HepG2 (cell line): Measurements from ENCODE around the gene CD81. TPM values are rescaled to one million over a fixed set of nuclear protein-coding genes. Genes with fewer than 3 reads are reported as not detected.

Experiments used
- ADNP ChIP-seq: sonication (generic); formaldehyde crosslinking; IDR thresholded peaks from 2 replicates; pipeline ENCODE4 v1.4.0; 2020; ENCODE audit warnings: missing genetic modification reagents
- GABPA ChIP-seq, 2 experiments: IDR thresholded peaks; 2 replicates each; pipeline ENCODE4 v1.6.1; 2011 to 2016; ENCODE audit warnings: low read depth in 2 of 2, low read length in 1 of 2, missing biosample characterization in 1 of 2, missing genetic modification characterization in 1 of 2
- RBM22 ChIP-seq: fragments of 200-400 bp; formaldehyde crosslinking; optimal IDR thresholded peaks from 2 replicates; pipeline ENCODE3; 2017; ENCODE audit warnings: mild to moderate bottlenecking, low read length, moderate library complexity
- THAP11 ChIP-seq: IDR thresholded peaks from 2 replicates; pipeline ENCODE4 v1.6.1; 2016; ENCODE audit warnings: missing biosample characterization, missing genetic modification reagents
- ZFY ChIP-seq: sonication (generic); formaldehyde crosslinking; IDR thresholded peaks from 2 replicates; pipeline ENCODE4 v1.4.0; 2020; ENCODE audit warnings: missing genetic modification reagents
- ZNF143 ChIP-seq: sonication (generic); formaldehyde crosslinking; IDR thresholded peaks from 2 replicates; pipeline ENCODE4 v1.4.0; 2020; ENCODE audit warnings: missing genetic modification reagents
- ZNF329 ChIP-seq: sonication (generic); formaldehyde crosslinking; IDR thresholded peaks from 2 replicates; pipeline ENCODE4 v1.9.0; 2021; ENCODE audit warnings: low read depth, mild to moderate bottlenecking, missing genetic modification reagents
- ZNF501 ChIP-seq: sonication (generic); formaldehyde crosslinking; IDR thresholded peaks from 2 replicates; pipeline ENCODE4 v1.5.1; 2020; ENCODE audit warnings: mild to moderate bottlenecking, moderate library complexity, missing genetic modification reagents
- ZNF629 ChIP-seq: sonication (generic); formaldehyde crosslinking; conservative IDR thresholded peaks from 2 replicates; pipeline ENCODE4 v1.5.0; 2020; ENCODE audit warnings: missing genetic modification reagents
- ZNF724P ChIP-seq: sonication (generic); formaldehyde crosslinking; IDR thresholded peaks from 2 replicates; pipeline ENCODE4 v1.8.0; 2022; ENCODE audit warnings: missing genetic modification reagents, borderline replicate concordance
- polyA plus RNA-seq, 8 experiments: library from polyadenylated mRNA; depleted of rRNA in 3 of 8; stranded (reverse) in 7 of 8; unstranded in 1 of 8; fragments of >200 nt; fragmentation: Illumina TruSeq in 4 of 8; extraction: Trizol in 4 of 8; gene quantifications; 2 replicates each; pipeline versions ENCODE4 v1.2.1 to v1.2.3, GENCODE V29; 2011 to 2016; ENCODE audit warnings: low read depth in 4 of 8, missing spikeins in 1 of 8, mixed read lengths in 1 of 8; ENCODE audit not compliant: insufficient read depth in 1 of 8
- total RNA-seq, 5 experiments: library from RNA; depleted of rRNA; stranded (reverse); fragments of >200 nt; fragmentation: Illumina TruSeq; extraction: Trizol; gene quantifications; 2 replicates each; pipeline ENCODE4 v1.2.3, GENCODE V29; 2016; ENCODE audit warnings: low read depth in 1 of 5
- TF ChIP-seq, protein P1 (sequence below): sonication (generic); formaldehyde crosslinking; IDR thresholded peaks from 2 replicates; pipeline ENCODE4 v1.5.1; 2020; ENCODE audit warnings: mild to moderate bottlenecking, missing genetic modification reagents, moderate library complexity
- TF ChIP-seq, protein P2 (sequence below): sonication (generic); formaldehyde crosslinking; IDR thresholded peaks from 2 replicates; pipeline ENCODE4 v1.4.0; 2020; ENCODE audit warnings: missing genetic modification reagents
- TF ChIP-seq, protein P3 (sequence below): sonication (generic); formaldehyde crosslinking; IDR thresholded peaks from 2 replicates; pipeline ENCODE4 v1.5.1; 2020; ENCODE audit warnings: missing genetic modification reagents, mild to moderate bottlenecking, borderline replicate concordance
- TF ChIP-seq, protein P4 (sequence below): IDR thresholded peaks from 2 replicates; pipeline ENCODE4 v1.6.1; 2018; ENCODE audit warnings: missing genetic modification reagents, mild to moderate bottlenecking, missing compliant biosample characterization
- TF ChIP-seq, protein P5 (sequence below): sonication (generic); formaldehyde crosslinking; IDR thresholded peaks from 2 replicates; pipeline ENCODE4 v1.4.0; 2020; ENCODE audit warnings: missing genetic modification reagents

The CD81 gene
- total and polyA plus RNA-seq, 2 of the 13 experiments (the other 11 are each of a cell fraction or from before 2014, with no cell fraction given), result not detected

DNA sequence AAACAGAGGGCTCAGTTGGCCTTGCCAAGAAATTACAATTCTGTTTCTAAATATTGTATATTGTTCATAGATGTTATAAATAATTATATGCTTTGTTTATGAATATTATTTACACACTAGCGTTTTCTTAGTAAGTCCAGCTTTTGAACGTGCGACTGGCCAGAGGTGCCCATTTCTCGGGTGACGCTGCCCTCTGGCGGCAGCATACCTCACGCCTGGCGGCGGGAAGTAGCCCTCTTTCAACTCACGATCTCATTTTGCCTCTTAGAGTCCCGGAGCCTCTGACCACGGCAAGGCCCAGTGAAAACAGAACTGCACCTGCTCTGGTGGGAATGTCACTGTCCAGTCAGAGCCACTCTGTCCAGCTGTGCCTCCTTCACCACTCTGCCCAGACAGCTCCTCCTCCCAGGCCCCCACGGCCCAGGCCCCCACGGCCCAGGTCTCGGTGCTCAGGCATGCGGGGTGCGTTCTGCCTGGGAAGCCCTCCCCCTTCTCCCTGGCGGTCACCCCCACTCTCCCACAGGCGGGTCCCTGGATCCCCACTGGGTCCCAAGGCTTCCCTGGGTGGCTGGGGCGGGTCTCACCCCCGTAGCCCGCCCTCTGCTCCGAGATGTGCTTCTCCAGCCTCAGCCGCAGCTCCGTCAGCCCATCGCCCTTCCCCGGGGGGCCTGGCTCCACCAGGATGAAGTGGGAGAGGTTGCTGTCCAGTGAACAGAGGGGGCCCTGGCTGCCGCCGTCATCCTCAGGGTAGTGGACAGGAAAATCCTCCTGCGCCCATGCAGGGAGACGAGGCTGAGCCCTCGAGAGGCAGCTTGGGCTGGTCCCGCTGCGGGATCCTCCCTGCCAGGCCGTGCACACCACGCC lies 42.8 kb downstream of the CD81 start (continued):
- TF ChIP-seq, protein P1, sequence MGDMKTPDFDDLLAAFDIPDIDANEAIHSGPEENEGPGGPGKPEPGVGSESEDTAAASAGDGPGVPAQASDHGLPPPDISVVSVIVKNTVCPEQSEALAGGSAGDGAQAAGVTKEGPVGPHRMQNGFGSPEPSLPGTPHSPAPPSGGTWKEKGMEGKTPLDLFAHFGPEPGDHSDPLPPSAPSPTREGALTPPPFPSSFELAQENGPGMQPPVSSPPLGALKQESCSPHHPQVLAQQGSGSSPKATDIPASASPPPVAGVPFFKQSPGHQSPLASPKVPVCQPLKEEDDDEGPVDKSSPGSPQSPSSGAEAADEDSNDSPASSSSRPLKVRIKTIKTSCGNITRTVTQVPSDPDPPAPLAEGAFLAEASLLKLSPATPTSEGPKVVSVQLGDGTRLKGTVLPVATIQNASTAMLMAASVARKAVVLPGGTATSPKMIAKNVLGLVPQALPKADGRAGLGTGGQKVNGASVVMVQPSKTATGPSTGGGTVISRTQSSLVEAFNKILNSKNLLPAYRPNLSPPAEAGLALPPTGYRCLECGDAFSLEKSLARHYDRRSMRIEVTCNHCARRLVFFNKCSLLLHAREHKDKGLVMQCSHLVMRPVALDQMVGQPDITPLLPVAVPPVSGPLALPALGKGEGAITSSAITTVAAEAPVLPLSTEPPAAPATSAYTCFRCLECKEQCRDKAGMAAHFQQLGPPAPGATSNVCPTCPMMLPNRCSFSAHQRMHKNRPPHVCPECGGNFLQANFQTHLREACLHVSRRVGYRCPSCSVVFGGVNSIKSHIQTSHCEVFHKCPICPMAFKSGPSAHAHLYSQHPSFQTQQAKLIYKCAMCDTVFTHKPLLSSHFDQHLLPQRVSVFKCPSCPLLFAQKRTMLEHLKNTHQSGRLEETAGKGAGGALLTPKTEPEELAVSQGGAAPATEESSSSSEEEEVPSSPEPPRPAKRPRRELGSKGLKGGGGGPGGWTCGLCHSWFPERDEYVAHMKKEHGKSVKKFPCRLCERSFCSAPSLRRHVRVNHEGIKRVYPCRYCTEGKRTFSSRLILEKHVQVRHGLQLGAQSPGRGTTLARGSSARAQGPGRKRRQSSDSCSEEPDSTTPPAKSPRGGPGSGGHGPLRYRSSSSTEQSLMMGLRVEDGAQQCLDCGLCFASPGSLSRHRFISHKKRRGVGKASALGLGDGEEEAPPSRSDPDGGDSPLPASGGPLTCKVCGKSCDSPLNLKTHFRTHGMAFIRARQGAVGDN, result peak; percentile 49; the same call in 1 of the 2 replicates
- TF ChIP-seq GABPA (IDR thresholded peaks at IDR 0.05; ENCODE audit: low read depth, low read length) (peak; percentile 28; the same call in 1 of the 2 replicates), GABPA (CRISPR knock-in tag; IDR thresholded peaks at IDR 0.05; ENCODE audit: low read depth) (peak; percentile 85), ZNF501 (0 out of 2 replicates have a peak, but pooled peaks have one; percentile 30), ZFY (CRISPR knock-in tag) (0 out of 2 replicates have a peak, but pooled peaks have one; percentile 10), ADNP (CRISPR knock-in tag) (no peak), ZNF329 (CRISPR knock-in tag) (0 out of 2 replicates have a peak, but pooled peaks have one; percentile 36), ZNF629 (CRISPR knock-in tag) (no peak), THAP11 (CRISPR knock-in tag) (peak; percentile 90), ZNF724P (CRISPR knock-in tag) (peak; percentile 26; the same call in 1 of the 2 replicates), ZNF143 (CRISPR knock-in tag) (peak; percentile 77), RBM22 (no peak)
- TF ChIP-seq, protein P2, sequence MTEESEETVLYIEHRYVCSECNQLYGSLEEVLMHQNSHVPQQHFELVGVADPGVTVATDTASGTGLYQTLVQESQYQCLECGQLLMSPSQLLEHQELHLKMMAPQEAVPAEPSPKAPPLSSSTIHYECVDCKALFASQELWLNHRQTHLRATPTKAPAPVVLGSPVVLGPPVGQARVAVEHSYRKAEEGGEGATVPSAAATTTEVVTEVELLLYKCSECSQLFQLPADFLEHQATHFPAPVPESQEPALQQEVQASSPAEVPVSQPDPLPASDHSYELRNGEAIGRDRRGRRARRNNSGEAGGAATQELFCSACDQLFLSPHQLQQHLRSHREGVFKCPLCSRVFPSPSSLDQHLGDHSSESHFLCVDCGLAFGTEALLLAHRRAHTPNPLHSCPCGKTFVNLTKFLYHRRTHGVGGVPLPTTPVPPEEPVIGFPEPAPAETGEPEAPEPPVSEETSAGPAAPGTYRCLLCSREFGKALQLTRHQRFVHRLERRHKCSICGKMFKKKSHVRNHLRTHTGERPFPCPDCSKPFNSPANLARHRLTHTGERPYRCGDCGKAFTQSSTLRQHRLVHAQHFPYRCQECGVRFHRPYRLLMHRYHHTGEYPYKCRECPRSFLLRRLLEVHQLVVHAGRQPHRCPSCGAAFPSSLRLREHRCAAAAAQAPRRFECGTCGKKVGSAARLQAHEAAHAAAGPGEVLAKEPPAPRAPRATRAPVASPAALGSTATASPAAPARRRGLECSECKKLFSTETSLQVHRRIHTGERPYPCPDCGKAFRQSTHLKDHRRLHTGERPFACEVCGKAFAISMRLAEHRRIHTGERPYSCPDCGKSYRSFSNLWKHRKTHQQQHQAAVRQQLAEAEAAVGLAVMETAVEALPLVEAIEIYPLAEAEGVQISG (CRISPR knock-in tag), result 0 out of 2 replicates have a peak, but pooled peaks have one; percentile 38
- TF ChIP-seq, protein P3, sequence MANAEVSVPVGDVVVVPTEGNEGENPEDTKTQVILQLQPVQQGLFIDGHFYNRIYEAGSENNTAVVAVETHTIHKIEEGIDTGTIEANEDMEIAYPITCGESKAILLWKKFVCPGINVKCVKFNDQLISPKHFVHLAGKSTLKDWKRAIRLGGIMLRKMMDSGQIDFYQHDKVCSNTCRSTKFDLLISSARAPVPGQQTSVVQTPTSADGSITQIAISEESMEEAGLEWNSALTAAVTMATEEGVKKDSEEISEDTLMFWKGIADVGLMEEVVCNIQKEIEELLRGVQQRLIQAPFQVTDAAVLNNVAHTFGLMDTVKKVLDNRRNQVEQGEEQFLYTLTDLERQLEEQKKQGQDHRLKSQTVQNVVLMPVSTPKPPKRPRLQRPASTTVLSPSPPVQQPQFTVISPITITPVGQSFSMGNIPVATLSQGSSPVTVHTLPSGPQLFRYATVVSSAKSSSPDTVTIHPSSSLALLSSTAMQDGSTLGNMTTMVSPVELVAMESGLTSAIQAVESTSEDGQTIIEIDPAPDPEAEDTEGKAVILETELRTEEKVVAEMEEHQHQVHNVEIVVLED (CRISPR knock-in tag), result peak; percentile 56; the same call in 1 of the 2 replicates
- TF ChIP-seq, protein P4, sequence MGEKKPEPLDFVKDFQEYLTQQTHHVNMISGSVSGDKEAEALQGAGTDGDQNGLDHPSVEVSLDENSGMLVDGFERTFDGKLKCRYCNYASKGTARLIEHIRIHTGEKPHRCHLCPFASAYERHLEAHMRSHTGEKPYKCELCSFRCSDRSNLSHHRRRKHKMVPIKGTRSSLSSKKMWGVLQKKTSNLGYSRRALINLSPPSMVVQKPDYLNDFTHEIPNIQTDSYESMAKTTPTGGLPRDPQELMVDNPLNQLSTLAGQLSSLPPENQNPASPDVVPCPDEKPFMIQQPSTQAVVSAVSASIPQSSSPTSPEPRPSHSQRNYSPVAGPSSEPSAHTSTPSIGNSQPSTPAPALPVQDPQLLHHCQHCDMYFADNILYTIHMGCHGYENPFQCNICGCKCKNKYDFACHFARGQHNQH, result 0 out of 2 replicates have a peak, but pooled peaks have one; percentile 31
- TF ChIP-seq, protein P5, sequence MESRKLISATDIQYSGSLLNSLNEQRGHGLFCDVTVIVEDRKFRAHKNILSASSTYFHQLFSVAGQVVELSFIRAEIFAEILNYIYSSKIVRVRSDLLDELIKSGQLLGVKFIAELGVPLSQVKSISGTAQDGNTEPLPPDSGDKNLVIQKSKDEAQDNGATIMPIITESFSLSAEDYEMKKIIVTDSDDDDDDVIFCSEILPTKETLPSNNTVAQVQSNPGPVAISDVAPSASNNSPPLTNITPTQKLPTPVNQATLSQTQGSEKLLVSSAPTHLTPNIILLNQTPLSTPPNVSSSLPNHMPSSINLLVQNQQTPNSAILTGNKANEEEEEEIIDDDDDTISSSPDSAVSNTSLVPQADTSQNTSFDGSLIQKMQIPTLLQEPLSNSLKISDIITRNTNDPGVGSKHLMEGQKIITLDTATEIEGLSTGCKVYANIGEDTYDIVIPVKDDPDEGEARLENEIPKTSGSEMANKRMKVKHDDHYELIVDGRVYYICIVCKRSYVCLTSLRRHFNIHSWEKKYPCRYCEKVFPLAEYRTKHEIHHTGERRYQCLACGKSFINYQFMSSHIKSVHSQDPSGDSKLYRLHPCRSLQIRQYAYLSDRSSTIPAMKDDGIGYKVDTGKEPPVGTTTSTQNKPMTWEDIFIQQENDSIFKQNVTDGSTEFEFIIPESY (CRISPR knock-in tag), result peak; percentile 64
